Fibroblast of villous mesenchyme (primary cell): ENCODE measurements around the gene EHMT2. TPM values are rescaled to one million over a fixed set of nuclear protein-coding genes. Genes with fewer than 3 reads are reported as not detected.

ENCODE experiments used
- DNase-seq: peaks from one replicate; pipeline ENCODE4 v3.0.0-alpha.2; 2010; ENCODE audit warnings: low read depth
- H3K4me3 ChIP-seq: 2 replicates; pipeline ENCODE4 v1.5.1; 2011; ENCODE audit warnings: low read depth, mild to moderate bottlenecking, low read length
- total RNA-seq: library from RNA; depleted of rRNA; stranded (reverse); fragments of >200 nt; gene quantifications from 2 replicates; pipeline ENCODE4 v1.2.3, GENCODE V29; 2012
- TF ChIP-seq, protein P1 (sequence below): IDR thresholded peaks from 2 replicates; pipeline ENCODE4 v1.5.1; 2012; ENCODE audit warnings: low read depth, mild to moderate bottlenecking, low read length; ENCODE audit not compliant: insufficient read depth

EHMT2 gene
- total RNA-seq, 1 donor = 42.7 TPM

DNA sequence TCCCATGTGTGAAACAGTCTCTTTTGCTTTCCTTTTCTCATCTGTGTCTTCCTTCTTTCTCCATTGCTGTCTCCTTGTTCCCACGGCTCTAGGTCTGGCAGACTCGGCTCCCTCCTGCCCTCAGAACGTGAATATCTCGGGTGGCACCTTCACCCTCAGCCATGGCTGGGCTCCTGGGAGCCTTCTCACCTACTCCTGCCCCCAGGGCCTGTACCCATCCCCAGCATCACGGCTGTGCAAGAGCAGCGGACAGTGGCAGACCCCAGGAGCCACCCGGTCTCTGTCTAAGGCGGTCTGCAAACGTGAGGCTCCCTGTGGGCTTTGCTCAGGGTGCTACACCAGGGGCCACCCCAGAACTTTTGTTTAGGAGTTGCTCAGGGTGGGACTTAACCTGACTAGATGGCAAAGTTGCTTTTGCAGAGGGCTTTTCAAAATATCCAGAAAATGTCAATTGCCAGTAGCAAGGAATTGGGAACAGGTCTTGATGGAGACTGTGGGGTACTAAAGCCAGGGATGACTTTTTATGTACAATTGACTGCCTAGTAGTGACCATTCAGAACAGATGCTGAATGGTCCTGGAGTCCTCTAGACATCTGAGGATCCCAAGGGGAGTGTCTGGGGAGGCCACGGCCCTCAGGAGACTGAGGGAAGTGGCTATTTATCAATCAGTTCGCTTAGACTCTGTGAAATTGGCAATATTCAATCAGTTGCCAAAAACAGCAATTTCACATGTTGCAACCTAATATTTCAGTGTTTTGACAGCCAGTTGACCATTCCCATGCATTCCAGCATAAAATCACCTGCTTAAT, 30.6 kb upstream of the EHMT2 start:
- H3K4me3 ChIP-seq = peak overlapping the region; percentile 33
- TF ChIP-seq, protein P1, sequence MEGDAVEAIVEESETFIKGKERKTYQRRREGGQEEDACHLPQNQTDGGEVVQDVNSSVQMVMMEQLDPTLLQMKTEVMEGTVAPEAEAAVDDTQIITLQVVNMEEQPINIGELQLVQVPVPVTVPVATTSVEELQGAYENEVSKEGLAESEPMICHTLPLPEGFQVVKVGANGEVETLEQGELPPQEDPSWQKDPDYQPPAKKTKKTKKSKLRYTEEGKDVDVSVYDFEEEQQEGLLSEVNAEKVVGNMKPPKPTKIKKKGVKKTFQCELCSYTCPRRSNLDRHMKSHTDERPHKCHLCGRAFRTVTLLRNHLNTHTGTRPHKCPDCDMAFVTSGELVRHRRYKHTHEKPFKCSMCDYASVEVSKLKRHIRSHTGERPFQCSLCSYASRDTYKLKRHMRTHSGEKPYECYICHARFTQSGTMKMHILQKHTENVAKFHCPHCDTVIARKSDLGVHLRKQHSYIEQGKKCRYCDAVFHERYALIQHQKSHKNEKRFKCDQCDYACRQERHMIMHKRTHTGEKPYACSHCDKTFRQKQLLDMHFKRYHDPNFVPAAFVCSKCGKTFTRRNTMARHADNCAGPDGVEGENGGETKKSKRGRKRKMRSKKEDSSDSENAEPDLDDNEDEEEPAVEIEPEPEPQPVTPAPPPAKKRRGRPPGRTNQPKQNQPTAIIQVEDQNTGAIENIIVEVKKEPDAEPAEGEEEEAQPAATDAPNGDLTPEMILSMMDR = no peak
- DNase-seq = no peak

- TF ChIP-seq, protein P1 = no peak
- DNase-seq = no peak
- H3K4me3 ChIP-seq = peak within 1 kb of the TSS; percentile 33
Measured at GRCh38 chr6:31927242-31927862, 29.9 kb upstream of the EHMT2 start, which contains the start of gene C2. Gene C2 (plus strand): TSS chr6:31927717. CDS start chr6:31927753, 36 bp downstream.

- no peak overlapping the region for H3K4me3 ChIP-seq
- DNase-seq = peak; percentile 25
- TF ChIP-seq, protein P1 = peak; percentile 28
Measured at GRCh38 chr6:31922942-31923341, 25.4 kb upstream of the EHMT2 start.

- TF ChIP-seq, protein P1 = no peak
- no peak overlapping the region for H3K4me3 ChIP-seq
- peak; percentile 37 for DNase-seq
Measured at GRCh38 chr6:31920811-31921210, 23.3 kb upstream of the EHMT2 start.

DNA sequence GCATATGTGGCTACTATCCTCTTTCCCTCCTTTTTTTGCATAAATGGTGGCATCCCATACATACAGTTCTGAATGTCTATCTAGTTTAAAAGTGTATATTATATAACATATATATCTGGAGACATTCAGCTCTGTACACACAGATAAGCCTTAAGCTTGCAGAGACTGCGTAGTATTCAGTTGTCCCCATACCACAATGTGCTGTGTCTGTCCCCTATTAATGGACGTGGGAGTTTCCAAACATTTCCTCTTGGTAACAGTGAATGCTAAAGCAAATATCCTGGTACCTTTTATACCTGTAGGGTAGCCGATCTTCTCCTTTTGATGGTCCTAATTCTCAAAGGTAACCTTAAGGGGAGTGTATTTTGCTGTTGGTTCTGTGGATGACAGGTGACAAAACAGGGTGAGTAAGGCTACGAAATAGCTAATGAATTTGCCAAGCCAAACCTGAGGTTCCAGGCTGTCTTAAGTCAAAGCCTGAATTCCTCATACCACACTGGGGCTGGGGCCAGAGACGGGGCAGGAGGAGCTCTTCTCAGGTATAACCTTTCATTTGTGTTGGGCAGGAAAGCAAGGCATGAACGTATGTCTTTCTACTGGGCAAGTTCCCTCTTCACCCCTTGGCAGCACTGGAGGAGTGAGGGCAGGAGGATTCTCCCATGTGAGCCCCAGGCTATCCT, 22.3 kb upstream of the EHMT2 start:
- TF ChIP-seq, protein P1 = no peak
- H3K4me3 ChIP-seq = no peak overlapping the region
- no peak for DNase-seq

DNA sequence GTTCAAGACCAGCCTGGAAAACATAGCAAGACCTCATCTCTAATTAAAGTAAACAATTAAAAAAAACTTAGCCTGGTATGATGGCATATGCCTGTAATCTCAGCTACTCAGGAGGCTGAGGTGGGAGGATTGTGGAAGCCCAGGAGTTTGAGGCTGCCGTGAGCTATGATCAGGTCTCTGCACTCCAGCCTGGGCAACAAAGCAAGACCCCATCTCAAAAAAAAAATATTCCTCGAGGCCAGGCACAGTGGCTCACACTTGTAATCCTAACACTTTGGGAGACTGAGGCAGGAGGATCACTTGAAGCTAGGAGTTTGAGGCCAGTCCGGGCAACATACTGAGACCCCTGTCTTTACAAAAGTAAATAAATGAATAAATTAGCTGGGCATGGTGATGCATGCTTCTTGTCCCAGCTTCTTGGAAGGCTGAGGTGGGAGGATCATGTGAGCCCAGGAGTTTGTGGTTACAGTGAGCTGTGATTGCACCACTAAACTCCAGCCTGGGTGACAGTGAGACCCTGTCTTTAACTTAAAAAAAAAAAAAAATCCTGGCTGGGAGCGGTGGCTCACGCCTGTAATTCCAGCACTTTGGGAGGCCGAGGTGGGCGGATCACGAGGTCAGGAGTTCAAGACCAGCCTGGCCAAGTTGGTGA, 20.7 kb upstream of the EHMT2 start:
- peak; percentile 28 for DNase-seq
- TF ChIP-seq, protein P1 = no peak
- H3K4me3 ChIP-seq = no peak overlapping the region
